GM21447 (cell line): ENCODE measurements around the gene TEX13A.

Experiments
- ATAC-seq: cut with Tn5 transposase; IDR thresholded peaks from one replicate; pipeline ENCODE4 v1.9.1; 2021; ENCODE audit not compliant: unreplicated experiment

Gene TEX13A

DNA sequence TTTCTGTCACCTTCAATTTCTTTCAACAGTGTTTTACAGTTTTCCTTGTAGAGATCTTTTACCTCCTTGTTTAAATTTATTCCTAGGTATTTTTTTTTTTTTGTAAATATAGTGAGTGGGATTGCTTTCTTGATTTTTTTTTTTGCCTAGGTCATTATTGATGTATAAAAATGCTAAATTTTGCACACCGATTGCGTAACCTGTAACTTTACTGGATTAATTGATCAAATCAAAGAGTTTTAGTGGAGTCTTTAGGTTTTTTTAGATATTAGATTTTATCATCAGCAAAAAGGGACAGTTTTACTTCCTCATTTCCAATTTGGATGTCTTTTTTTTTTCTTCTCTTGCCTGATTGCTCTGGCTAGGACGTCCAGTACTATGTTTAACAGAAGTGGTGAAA is 40.9 kb downstream of the TEX13A start:
- ATAC-seq: no peak

DNA sequence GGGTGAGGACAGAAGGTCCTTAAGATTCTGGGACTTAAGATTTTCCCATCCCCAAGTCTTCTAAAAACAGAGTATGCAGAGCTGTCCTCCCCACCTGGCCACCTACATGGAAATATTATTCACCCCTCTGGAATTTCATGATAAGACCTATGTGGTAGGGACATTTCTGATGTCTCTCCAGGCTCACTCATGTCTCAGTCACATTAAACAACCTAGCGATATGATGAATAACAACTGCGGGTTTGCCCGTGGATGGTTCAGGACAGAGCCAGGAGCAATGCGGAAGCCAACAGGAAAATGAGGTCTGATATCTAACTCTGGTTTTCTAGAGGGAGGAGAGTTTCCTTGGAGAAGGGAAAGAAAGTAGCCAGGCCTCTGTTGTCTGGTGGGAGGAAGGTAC is 47.4 kb downstream of the TEX13A start:
- no peak for ATAC-seq
